SKM-1 (cell line): Measurements from ENCODE around the gene TRIM46.

Source experiments
- DNase-seq: peaks from one replicate; lab custom pipeline; 2025; ENCODE audit not compliant: unreplicated experiment; lab: John Stamatoyannopoulos, UW

Gene TRIM46

DNA sequence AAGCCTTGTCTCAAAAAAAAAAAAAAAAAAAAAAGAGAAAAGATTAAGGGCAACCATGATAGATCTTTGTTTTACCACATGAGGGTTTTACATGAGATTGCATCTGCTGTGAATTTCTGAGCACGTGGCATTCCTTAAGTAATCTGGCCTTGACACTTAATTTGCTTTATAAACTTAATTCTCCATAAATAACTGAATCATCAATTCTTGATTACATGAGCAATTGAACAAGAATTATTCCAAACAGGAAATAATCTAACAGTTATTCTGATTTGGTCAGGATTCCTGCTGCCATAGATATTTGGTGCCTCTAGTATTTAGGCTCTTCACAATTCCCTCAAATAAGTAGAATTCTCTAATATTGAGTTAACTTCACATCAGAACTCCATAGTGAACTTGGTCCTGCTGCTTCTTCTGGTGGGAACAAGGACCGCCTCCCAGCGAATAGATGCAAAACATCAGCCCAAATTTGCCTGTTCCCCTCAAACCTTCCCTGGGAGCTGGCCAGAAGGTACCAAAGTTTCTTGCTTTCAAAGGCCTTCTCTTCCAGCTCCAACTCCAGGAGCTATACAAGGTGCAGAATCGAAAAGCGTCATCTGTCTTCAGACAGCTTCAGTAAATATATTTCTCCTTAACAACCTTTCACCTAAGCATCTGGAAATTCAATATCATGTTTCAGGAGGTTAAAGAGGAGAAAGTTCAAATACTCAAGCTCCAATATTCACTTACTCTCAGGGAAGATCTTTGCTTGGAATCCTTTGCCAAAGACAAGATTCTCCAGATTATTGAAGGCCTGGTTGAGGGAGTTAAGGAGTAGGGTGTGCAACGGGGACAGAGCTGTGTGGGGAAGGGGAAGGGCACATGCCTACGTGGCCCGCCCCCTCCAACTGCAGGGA is 1.6 kb upstream of the TRIM46 start:
- DNase-seq, result no peak

DNA sequence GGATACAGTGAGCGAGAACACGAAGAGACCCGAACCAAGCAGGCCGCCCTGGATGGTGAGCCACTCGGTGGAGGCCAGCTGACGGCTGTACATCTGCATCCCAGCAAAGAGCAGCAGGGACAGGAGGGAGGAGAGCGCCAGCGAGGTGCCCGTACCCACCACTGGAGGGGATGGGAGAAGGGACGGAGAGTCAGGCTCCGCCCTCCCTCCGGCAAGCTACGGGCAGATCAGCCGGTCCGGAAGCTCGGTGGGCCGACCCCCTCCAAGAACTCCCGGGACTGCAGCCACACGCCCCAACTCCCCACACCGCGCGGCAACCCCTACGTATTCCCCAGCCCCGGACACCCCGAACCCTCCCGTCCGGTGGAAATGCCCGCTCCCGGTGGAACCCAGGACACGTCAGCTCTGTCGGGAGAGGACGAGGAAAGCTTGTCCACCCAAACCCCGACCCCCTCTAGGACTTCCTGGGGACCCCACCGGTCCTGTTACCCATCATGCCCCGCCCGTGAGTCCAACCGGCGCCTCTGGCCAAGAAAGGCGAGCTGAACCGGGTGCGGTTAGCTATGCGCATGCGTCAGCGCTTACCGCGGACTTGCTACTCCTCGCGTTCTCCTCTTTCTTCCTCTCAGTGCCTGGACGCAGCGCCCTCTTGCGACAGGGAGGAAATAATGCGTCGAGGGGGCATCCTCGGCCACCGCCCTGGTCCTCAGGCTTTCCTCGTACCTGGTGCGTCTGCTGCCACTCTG is 744 bp upstream of the TRIM46 start, which contains the start of gene KRTCAP2:
KRTCAP2 (minus strand) TSS at position 573 of the 746 bp plus-strand sequence; CDS start at position 493, 80 bp downstream.
- DNase-seq, result peak; percentile 99

DNA sequence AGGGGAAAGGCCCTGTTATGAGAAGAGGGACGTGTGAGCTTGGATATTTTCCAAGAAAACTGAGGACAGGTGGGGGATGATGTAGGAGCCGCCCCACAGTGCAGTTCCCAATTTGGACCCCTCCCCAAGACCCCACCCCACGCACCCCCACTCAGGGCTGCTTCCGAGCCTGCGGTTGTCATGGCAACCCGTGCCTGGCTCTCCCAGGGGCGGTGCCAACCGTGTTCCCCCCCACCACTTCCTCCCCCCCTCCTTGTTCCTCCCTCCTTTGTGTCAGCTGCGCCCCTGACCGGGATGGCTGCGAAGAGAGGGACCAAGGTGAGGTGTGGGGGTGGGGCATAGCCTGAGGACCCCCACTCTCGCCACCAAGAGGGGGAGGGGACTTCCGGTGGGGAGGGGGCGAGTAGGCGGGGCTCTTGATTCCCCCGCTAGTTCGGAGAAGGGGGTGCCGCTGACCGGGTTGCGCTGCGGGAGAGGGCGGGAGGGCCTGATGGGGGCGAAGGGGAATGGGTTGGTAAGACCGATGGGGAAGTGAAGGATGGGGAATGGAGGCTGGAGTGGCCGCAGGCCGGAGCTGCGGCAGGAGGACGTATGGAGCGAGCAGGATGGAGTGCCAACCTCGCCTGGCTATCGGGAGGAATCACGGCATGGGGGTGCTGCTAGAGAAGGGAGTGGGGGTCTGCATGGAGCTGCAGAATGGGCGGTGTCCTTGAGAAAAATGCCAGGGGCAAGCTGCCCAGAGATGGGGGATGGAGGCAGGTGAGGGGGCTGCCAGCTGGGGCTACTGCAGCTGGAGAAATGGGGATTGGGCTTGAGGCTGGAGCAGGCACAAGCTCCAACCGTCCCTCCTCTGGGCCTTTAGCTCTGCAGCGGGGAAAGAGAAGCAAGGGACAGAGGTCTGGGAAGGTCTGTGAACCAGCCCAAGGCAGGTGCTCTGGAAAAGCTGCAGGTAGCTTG is 953 bp downstream of the TRIM46 start:
- DNase-seq, result no peak

- DNase-seq, result no peak
Measured at GRCh38 chr1:155175281-155175926, 1.8 kb downstream of the TRIM46 start.

DNA sequence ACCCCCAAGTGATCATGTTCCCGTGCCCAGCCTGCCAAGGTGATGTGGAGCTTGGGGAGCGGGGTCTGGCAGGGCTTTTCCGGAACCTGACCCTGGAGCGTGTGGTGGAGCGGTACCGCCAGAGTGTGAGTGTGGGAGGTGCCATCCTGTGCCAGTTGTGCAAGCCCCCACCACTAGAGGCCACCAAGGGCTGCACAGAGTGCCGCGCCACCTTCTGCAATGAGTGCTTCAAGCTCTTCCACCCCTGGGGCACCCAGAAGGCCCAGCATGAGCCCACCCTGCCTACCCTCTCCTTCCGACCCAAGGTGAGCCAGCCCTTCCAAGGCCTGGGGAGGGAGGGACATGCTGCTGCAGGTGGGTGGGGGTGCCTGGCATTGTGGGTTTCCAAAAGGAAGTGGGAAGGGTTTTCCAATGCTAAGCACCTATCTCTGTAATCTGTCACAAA is 2.3 kb downstream of the TRIM46 start:
- DNase-seq, result no peak

DNA sequence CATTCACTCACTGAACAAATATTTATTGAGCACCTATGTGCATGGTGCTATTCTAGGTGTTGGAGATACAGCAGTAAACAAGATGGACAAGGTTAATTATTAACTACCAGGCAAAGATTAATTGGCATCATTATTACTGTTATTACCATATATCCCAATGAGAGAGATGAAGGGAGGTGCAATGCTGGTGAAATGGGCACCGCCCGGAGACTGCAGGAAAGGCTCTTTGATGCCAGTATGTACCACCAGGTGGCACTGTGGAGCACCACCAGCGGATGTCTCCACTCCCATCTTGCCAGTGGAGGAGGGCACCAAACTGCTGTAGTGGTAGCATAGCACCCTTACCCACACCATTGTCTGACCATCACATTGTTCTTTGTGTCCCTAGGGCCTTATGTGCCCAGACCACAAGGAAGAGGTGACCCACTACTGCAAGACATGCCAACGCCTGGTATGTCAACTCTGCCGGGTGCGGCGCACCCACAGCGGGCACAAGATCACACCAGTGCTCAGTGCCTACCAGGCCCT is 3.0 kb downstream of the TRIM46 start:
- DNase-seq, result peak; percentile 66

DNA sequence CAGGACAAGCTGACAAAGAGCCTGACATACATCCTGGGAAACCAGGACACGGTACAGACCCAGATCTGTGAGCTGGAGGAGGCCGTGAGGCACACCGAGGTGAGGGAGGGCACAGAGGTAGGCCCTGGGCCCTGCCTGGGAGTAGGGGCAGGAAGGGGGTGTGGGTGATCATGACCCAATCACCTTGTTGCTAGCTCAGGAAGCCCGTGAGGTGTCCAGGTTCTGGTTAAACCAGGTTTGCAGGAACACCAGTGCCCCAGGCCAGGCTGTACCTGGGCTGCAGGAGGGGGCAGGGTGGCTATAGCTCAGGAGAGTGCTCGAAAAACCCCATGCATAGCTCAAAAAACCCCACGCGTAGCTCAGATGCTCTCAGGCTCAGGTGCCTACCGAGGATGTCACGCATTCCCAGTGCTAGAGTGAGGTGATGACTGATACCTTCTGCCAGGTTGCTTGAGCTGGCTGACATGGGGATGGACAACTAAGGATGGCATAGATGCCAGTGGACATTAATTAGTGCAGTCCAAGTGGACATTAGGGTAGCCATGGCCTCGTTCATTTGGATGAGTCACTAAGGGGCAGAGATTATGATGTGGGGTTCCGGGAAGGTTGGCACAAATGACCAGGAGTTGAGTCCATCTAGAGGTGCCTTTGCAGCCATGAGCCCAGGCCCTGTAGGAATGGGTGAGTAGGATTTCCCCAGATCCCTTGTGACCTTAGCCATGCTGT is 3.7 kb downstream of the TRIM46 start:
- DNase-seq, result no peak

GRCh38 chr1:155177918-155178281 is 4.3 kb downstream of the TRIM46 start:
- no peak for DNase-seq

DNA sequence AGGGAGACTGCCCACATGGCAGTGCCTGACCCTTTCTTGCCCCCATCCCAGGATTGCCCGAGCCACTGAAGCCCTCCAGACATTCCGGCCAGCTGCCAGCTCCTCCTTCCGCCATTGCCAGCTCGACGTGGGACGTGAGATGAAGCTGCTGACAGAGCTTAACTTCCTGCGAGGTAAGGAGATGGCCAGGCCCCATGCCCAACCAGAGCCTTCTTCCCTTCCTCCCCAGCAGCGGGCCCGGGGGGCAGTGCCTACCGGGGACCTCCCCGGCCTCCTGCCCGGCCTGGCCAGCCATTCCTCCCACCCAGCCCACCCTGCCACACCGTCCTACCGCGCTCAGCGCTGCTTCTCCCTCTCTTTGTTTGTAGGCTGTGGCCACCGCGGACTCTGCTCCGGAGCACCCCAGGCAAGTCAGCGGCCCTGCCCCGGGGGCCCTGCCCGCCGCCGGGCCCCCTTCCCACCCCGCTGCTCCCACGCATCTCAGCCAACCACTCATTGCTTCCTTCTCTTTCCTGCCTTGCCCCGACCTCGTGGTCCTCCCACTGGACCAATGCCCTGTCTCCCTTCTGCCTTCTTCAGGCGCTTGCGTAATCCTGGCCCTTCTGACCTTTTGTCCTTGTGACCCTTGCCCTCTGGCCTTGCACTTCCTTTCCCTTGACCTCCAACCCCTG is 4.9 kb downstream of the TRIM46 start:
- peak; percentile 77 for DNase-seq

- no peak for DNase-seq
Measured at GRCh38 chr1:155179112-155180031, 5.7 kb downstream of the TRIM46 start.

DNA sequence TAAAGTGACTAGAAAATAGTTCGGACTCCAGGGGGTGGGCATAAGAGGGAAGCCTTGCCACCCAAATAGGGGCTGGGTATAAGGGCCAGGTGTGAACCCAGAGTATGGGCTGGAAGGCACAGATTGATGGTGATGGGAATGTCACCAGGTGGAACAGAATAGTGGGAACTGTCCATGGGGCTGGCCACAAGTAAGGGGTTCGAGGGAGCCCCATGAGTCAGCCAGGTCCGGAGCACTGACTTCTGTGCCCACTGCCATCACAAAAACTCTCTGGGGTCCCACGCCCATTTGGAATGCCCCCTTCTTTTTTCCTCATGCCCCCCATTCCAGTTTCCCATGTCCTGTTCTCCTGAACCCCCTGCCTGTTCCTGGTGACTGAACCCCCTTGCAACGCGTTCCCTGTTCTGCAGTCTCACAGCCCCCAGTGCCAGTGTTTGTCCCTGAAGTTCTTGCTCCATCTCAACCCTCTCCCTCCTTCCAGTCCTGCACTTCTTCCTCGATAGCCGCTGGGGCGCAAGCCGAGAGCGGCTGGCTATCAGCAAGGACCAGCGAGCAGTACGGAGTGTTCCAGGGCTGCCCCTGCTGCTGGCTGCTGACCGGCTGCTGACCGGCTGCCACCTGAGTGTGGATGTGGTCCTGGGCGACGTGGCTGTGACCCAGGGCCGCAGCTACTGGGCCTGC is 7.9 kb downstream of the TRIM46 start:
- DNase-seq, result no peak

DNA sequence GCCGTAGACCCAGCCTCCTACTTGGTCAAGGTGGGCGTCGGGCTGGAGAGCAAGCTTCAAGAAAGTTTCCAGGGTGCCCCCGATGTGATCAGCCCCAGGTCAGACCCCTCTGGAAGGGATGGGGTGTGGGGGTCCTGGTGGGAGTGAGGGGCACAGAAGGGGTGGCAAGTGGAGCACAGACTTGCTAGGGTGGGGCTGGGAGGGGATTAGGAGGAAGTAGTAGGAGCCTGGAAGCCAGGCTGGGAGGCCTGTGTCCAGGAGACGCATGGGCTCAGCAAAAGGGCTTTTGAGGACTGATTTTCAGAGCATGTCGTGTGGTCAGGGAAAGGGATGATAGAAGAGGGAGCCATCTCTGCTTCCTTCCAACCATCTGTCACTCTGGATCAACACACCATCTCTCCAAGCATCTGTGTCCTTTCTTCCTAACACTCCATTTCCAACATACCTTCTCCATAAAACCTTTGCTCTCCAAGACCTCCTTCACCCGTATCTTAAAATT is 8.5 kb downstream of the TRIM46 start:
- no peak for DNase-seq

DNA sequence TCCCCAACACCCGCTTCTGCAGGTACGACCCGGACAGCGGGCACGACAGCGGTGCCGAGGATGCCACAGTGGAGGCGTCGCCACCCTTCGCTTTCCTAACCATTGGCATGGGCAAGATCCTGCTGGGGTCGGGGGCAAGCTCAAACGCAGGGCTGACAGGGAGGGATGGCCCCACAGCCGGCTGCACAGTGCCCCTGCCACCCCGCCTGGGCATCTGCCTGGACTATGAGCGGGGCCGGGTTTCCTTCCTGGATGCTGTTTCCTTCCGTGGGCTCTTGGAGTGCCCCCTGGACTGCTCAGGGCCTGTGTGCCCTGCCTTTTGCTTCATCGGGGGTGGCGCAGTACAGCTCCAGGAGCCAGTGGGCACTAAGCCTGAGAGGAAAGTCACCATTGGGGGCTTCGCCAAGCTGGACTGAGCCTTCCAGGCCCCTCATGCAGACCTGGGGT is 10.1 kb downstream of the TRIM46 start:
- no peak for DNase-seq

DNA sequence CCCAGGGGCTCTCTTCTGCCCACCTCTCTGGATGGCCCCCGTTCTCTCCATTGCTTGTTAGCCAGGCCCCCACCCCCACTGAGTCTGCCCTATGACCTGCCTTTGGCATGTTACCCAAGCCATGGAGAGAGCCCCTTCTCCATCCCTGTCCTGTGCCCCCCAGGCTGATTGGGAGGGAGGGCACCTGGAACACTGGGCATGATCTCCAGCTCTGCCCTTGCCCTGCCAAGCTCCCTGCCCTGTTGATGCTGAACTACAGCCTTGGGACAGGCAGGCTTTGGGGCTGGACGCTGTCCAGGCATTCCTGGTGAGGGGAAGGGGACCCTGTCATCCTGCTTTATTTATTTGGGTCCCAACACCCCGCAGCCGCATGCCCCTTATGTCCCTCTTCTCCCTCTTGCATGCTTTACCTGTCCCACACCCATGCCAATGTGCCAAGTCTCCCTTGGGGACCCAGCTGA is 10.7 kb downstream of the TRIM46 start:
- DNase-seq, result no peak

- peak; percentile 88 for DNase-seq
Measured at GRCh38 chr1:155184835-155185782, 11.5 kb downstream of the TRIM46 start.

DNA sequence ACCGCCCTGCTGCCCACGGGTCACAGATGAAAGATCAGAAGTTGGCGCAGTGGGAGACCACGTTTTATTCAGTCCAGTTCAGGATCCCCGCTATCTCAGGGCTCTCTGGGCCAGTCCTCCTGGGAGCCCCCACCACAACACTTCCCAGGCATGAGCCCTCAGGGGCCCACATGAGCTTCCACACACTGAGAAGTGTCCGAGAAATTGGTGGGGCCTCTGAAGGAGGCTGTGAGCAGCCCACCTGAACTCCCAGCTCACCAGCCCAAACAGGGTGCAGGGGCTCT is 12.1 kb downstream of the TRIM46 start:
- DNase-seq, result no peak
